Upper lobe of right lung (tissue), 1 donor: ENCODE results near the gene FOXP1. TPM values are rescaled to one million over a fixed set of nuclear protein-coding genes. Genes with fewer than 3 reads are reported as not detected.

ENCODE experiments used
- ATAC-seq: fragments of 200-7000 bp; cut with Tn5 transposase; one replicate; pipeline ENCODE4 v1.9.1; 2020; ENCODE audit warnings: mild to moderate bottlenecking, moderate library complexity
- DNase-seq: peaks from one replicate; pipeline ENCODE4 v3.0.0-alpha.2; 2020
- H3K27ac ChIP-seq: fragments of 200-600 bp; one replicate; pipeline ENCODE4 v1.8.0; 2022
- H3K27me3 ChIP-seq: fragments of 200-600 bp; one replicate; pipeline ENCODE4 v1.8.0; 2022; ENCODE audit warnings: mild to moderate bottlenecking
- H3K36me3 ChIP-seq: fragments of 200-600 bp; one replicate; pipeline ENCODE4 v1.8.0; 2022
- H3K4me1 ChIP-seq: fragments of 200-600 bp; one replicate; pipeline ENCODE4 v1.8.0; 2022
- H3K4me3 ChIP-seq: fragments of 200-600 bp; one replicate; pipeline ENCODE4 v1.8.0; 2022; ENCODE audit warnings: mild to moderate bottlenecking
- H3K9me3 ChIP-seq: fragments of 200-600 bp; one replicate; pipeline ENCODE4 v1.8.0; 2022
- CTCF ChIP-seq: fragments of 200-600 bp; IDR thresholded peaks from one replicate; pipeline ENCODE4 v1.8.0; 2022; ENCODE audit warnings: antibody characterized with exemption
- intact Hi-C: fragments of 100-400 bp; cut with DNase I; formaldehyde crosslinking; loops from one replicate; pipeline ENCODE4 v1.11.0; 2022
- total RNA-seq: library from RNA; stranded (reverse); fragmentation: NEBNext Ultra II Directional; extraction: Animal tissue kit (Norgen Biotek cat#: 25700); gene quantifications from one replicate; pipeline ENCODE4 v1.2.1, GENCODE V29; 2021
- donor health status: DM: no; HTN: yes; CAD: no; lungs with severe emphysema.

Gene FOXP1
- total RNA-seq, 1 donor from 2014 or later = 140 TPM

- intact Hi-C loops = no loop called here
- Histone ChIP-seq H3K4me3 (no peak overlapping the region), H3K27me3 (no peaks in the 10 kb centered on the region), H3K27ac (no peak overlapping the region), H3K36me3 (no peaks in the 10 kb centered on the region), H3K4me1 (peaks cover 16% of the 10 kb centered on the region), H3K9me3 (no peaks in the 10 kb centered on the region)
- no peak for DNase-seq
- ATAC-seq = no peak
- TF ChIP-seq CTCF = no peak
Measured at GRCh38 chr3:71551311-71551919, 32.1 kb downstream of the FOXP1 start.

- Histone ChIP-seq H3K36me3 (no peaks in the 10 kb centered on the region), H3K27ac (no peak overlapping the region), H3K9me3 (no peaks in the 10 kb centered on the region), H3K4me1 (peaks cover 16% of the 10 kb centered on the region), H3K27me3 (no peaks in the 10 kb centered on the region), H3K4me3 (no peak overlapping the region)
- DNase-seq (no peak), ATAC-seq (no peak)
- TF ChIP-seq CTCF = no peak
- intact Hi-C loops = no loop called here
Measured at GRCh38 chr3:71549951-71550350, 33.6 kb downstream of the FOXP1 start.

GRCh38 chr3:71548705-71549384 is 34.7 kb downstream of the FOXP1 start:
- Histone ChIP-seq H3K4me3 (no peak overlapping the region), H3K4me1 (peaks cover 16% of the 10 kb centered on the region), H3K27ac (no peak overlapping the region), H3K9me3 (no peaks in the 10 kb centered on the region), H3K27me3 (no peaks in the 10 kb centered on the region), H3K36me3 (no peaks in the 10 kb centered on the region)
- no peak for TF ChIP-seq CTCF
- intact Hi-C loops = no loop called here
- ATAC-seq (no peak), DNase-seq (no peak)

GRCh38 chr3:71547249-71548198 is 36.0 kb downstream of the FOXP1 start:
- Histone ChIP-seq H3K27me3 (no peaks in the 10 kb centered on the region), H3K9me3 (no peaks in the 10 kb centered on the region), H3K4me1 (peaks cover 24% of the 10 kb centered on the region), H3K4me3 (no peak overlapping the region), H3K36me3 (no peaks in the 10 kb centered on the region), H3K27ac (peak overlapping the region; percentile 28)
- intact Hi-C loops = no loop called here
- no peak for TF ChIP-seq CTCF
- ATAC-seq (peak; percentile 87), DNase-seq (no peak)

- intact Hi-C loops = no loop called here
- Histone ChIP-seq H3K27ac (peak overlapping the region; percentile 28), H3K36me3 (no peaks in the 10 kb centered on the region), H3K9me3 (no peaks in the 10 kb centered on the region), H3K4me3 (no peak overlapping the region), H3K4me1 (peaks cover 30% of the 10 kb centered on the region), H3K27me3 (no peaks in the 10 kb centered on the region)
- ATAC-seq (no peak), DNase-seq (no peak)
- TF ChIP-seq CTCF = no peak
Measured at GRCh38 chr3:71546821-71547220, 36.7 kb downstream of the FOXP1 start.
